Measurements from ENCODE around the gene ANKRD34A. TPM values are rescaled to one million over a fixed set of nuclear protein-coding genes. Genes with fewer than 3 reads are reported as not detected.

ANKRD34A gene
- total and polyA plus RNA-seq, 2 of the 13 experiments (the other 11 are each of a cell fraction or from before 2014, with no cell fraction given): 0.05 to 0.07 TPM

DNA sequence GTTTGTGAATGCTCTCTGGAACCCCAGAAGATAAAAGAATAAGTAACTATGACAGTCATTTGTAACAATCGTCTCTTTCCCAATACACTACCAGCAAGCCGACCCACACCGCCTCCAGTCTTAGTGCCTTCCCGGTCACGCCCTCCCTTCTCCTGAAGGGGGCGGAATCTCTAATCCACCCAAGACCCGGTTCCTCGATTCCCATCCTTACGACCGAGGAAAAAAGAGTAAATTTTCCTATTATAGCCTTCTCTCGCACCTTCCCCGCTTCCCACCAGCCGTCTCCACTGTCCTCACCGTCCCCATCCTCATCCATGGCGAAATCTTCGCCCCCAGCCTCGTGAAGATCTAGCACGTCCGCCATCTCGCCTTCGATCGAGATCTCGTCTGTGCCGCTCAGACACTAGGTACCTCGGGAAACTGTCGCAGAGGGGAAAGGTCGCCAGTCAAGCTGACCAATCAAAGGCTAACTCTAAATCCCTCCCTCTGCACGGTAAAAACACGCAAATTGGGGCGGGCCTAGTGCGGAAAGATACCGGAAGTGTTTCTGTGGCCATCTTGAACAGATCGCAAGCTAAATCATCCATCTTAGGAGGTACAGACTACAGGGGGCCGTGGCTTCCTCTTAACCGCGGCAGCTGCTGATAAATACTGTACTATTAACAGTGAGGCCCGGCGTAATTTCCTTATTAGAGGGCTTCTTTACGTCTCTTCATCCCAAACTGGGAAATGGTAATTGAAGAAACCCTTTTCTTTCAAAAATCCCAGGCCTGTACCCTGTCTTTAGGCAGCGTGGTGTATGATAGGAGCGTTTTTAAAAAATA lies 37.1 kb downstream of the ANKRD34A start, which contains the start of gene RBM8A (continued):
- no peak for TF ChIP-seq ZNF180 (CRISPR knock-in tag; IDR thresholded peaks at IDR 0.05; ENCODE audit: borderline replicate concordance, low read depth)
- no peak; the same call in 1 of the 2 replicates for TF ChIP-seq HCFC1 (IDR thresholded peaks at IDR 0.05; ENCODE audit: low read depth, low read length)
- TF ChIP-seq BORCS8-MEF2B (CRISPR knock-in tag; IDR thresholded peaks at IDR 0.05): peak; percentile 76
- peak; percentile 16; the same call in 1 of the 2 replicates for TF ChIP-seq ZNF607 (CRISPR knock-in tag; IDR thresholded peaks at IDR 0.05; ENCODE audit: borderline replicate concordance)
- no peak for TF ChIP-seq SALL2 (CRISPR knock-in tag; IDR thresholded peaks at IDR 0.05)
- TF ChIP-seq TMF1 (CRISPR knock-in tag; IDR thresholded peaks at IDR 0.05; ENCODE audit: low read depth): no peak
- no peak; the same call in 1 of the 2 replicates for TF ChIP-seq ZNF331 (CRISPR knock-in tag; IDR thresholded peaks at IDR 0.05)
- TF ChIP-seq, protein P1, sequence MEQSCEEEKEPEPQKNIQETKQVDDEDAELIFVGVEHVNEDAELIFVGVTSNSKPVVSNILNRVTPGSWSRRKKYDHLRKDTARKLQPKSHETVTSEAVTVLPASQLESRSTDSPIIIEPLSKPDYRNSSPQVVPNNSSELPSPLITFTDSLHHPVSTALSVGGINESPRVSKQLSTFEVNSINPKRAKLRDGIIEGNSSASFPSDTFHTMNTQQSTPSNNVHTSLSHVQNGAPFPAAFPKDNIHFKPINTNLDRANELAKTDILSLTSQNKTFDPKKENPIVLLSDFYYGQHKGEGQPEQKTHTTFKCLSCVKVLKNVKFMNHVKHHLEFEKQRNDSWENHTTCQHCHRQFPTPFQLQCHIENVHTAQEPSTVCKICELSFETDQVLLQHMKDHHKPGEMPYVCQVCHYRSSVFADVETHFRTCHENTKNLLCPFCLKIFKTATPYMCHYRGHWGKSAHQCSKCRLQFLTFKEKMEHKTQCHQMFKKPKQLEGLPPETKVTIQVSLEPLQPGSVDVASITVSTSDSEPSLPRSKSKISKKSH (CRISPR knock-in tag; IDR thresholded peaks at IDR 0.05; ENCODE audit: borderline replicate concordance): no peak
- peak; percentile 49; the same call in 1 of the 2 replicates for TF ChIP-seq NRL (CRISPR knock-in tag; IDR thresholded peaks at IDR 0.05; ENCODE audit: borderline replicate concordance)
- no peak for TF ChIP-seq REXO4 (CRISPR knock-in tag; IDR thresholded peaks at IDR 0.05; ENCODE audit: borderline replicate concordance)
- TF ChIP-seq, protein P2, sequence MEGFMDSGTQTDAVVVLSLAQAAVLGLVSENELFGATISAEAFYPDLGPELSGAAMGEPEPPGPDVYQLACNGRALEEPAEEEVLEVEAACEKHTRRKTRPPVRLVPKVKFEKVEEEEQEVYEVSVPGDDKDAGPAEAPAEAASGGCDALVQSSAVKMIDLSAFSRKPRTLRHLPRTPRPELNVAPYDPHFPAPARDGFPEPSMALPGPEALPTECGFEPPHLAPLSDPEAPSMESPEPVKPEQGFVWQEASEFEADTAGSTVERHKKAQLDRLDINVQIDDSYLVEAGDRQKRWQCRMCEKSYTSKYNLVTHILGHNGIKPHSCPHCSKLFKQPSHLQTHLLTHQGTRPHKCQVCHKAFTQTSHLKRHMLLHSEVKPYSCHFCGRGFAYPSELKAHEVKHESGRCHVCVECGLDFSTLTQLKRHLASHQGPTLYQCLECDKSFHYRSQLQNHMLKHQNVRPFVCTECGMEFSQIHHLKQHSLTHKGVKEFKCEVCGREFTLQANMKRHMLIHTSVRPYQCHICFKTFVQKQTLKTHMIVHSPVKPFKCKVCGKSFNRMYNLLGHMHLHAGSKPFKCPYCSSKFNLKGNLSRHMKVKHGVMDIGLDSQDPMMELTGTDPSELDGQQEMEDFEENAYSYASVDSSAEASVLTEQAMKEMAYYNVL (CRISPR knock-in tag; IDR thresholded peaks at IDR 0.05; ENCODE audit: borderline replicate concordance): 0 out of 2 replicates have a peak, but pooled peaks have one; percentile 60
- TF ChIP-seq MED13 (CRISPR knock-in tag; IDR thresholded peaks at IDR 0.05): no peak
- no peak for TF ChIP-seq KAT7 (CRISPR knock-in tag; IDR thresholded peaks at IDR 0.05; ENCODE audit: borderline replicate concordance)
- TF ChIP-seq TFDP2 (CRISPR knock-in tag; IDR thresholded peaks at IDR 0.05): peak; percentile 51; the same call in 1 of the 2 replicates
- TF ChIP-seq BRF2 (CRISPR knock-in tag; IDR thresholded peaks at IDR 0.05): no peak; the same call in 1 of the 2 replicates
- TF ChIP-seq ZNF883 (CRISPR knock-in tag; IDR thresholded peaks at IDR 0.05; ENCODE audit: not compliant biosample characterization): peak; percentile 52
- TF ChIP-seq ZNF280D (CRISPR knock-in tag; IDR thresholded peaks at IDR 0.05): peak; percentile 86; the same call in 1 of the 2 replicates
